Thyroid gland (tissue), 4 donors: ENCODE results near the gene BLVRA. TPM values are rescaled to one million over a fixed set of nuclear protein-coding genes. Genes with fewer than 3 reads are reported as not detected.

Source experiments
- DNase-seq, 2 donors: peaks; one replicate each; pipeline ENCODE4 v3.0.0-alpha.2; 2019
- H3K27ac ChIP-seq, 3 donors: fragments of 200-600 bp; sonication (generic); 1 replicate in 2 of 3; 2 replicates in 1 of 3; pipeline ENCODE4 v1.5.1; 2016 to 2019; ENCODE audit warnings: mild to moderate bottlenecking in 1 of 3, moderate library complexity in 1 of 3
- H3K27me3 ChIP-seq: fragments of 200-600 bp; sonication (generic); one replicate; pipeline ENCODE4 v1.5.1; 2019
- H3K36me3 ChIP-seq, 2 donors: fragments of 200-600 bp; sonication (generic); one replicate each; pipeline ENCODE4 v1.5.1; 2016 to 2019
- H3K4me1 ChIP-seq, 2 donors: fragments of 200-600 bp; sonication (generic); one replicate each; pipeline ENCODE4 v1.5.1; 2017 to 2019
- H3K4me3 ChIP-seq, 3 donors: fragments of 200-600 bp; sonication (generic); replicated peaks in 1 of 3; 1 replicate in 2 of 3; 2 replicates in 1 of 3; pipeline ENCODE4 v1.5.1; 2016; ENCODE audit warnings: mild to moderate bottlenecking in 1 of 3
- H3K9me3 ChIP-seq: fragments of 200-600 bp; sonication (generic); one replicate; pipeline ENCODE4 v1.5.1; 2017
- CTCF ChIP-seq, 6 experiments: fragments of 200-600 bp in 3 of 6; fragments of 450-650 bp in 3 of 6; sonication (generic) in 3 of 6; IDR thresholded peaks; one replicate each; pipeline ENCODE4 v1.5.1; 2016 to 2019; ENCODE audit warnings: antibody characterized with exemption in 6 of 6, mild to moderate bottlenecking in 2 of 6, inconsistent platforms in 1 of 6, moderate library complexity in 1 of 6
- POLR2A ChIP-seq, 2 donors: fragments of 450-650 bp; IDR thresholded peaks; one replicate each; pipeline ENCODE4 v1.6.1; 2017; ENCODE audit warnings: antibody characterized with exemption in 2 of 2, mild to moderate bottlenecking in 2 of 2, moderate library complexity in 1 of 2
- WGBS, 2 donors: methylation state at CpG; one replicate each; pipeline ENCODE4 v1.1.5; 2017; 5-methylcytosine and 5-hydroxymethylcytosine counted together
- intact Hi-C: fragments of 100-400 bp; cut with DNase I; formaldehyde crosslinking; loops from one replicate; pipeline ENCODE4 v1.15.1; 2023
- total RNA-seq, 4 donors: library from RNA; depleted of rRNA; stranded (reverse); fragments of >200 nt; gene quantifications; one replicate each; pipeline ENCODE4 v1.2.3, GENCODE V29; 2016

BLVRA gene
- total RNA-seq, 4 donors from 2014 or later: 28.5 to 44.5 (median 36.7) TPM

DNA sequence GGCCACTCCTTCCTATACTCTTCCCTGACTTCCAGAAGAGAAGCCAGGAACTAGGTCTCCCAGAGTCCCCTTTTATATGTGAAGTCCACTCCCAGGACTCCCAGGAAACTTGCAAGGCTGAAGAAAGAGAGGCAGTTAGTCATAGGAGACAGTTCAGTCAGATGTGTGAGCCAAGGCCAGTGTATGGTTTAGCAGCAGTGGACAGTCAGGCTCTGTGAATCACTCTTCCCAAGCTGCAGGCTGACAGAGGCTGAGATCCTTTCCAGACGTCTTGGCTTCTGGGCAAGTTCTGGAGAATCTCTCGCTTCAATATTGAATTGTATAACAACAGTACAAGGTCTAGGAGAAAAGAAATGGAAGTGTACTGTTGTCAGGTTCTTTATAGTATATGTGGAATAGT, 26.9 kb downstream of the BLVRA start:
- no peak for DNase-seq
- Histone ChIP-seq H3K36me3 (no peaks in the 10 kb centered on the region), H3K9me3 (no peaks in the 10 kb centered on the region), H3K27me3 (no peaks in the 10 kb centered on the region), H3K4me3 (no peak overlapping the region), H3K4me1 (no peaks in the 10 kb centered on the region), H3K27ac (no peak overlapping the region)
- intact Hi-C loops: no loop called here
- TF ChIP-seq POLR2A (IDR thresholded peaks at IDR 0.05) (no peak), CTCF (IDR thresholded peaks at IDR 0.05) (no peak)
- 79 to 90% methylated on average over 2 of the region's 2 CpGs for WGBS, 2 donors

GRCh38 chr7:43787771-43788170, 29.3 kb downstream of the BLVRA start:
- WGBS, 2 donors: 84 to 92% methylated on average over 14 of the region's 14 CpGs
- H3K4me1 ChIP-seq: no peaks in the 10 kb centered on the region
- no peak for TF ChIP-seq CTCF (IDR thresholded peaks at IDR 0.05)
- TF ChIP-seq POLR2A (IDR thresholded peaks at IDR 0.05): no peak

DNA sequence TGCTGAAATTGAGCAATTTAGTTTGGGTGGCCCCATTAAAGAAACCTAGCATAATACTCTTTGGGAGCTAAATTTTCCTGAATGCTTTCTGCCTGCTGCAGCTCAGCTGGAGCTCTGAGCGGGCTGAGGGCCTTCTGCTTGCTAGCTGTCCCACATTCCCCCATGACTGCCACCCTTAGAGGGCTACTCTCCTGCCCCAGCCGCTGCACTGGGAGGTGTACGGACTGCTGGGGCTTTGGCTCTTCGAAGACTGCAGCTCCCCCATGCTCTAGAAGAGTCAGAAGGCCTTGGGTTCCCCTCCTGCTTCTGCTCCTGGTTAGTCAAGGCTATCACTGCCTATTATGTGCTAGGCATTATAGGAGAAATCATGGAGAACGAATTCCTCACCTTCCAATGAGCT, 31.5 kb downstream of the BLVRA start:
- H3K4me3 ChIP-seq: no peak overlapping the region
- H3K9me3 ChIP-seq: no peaks in the 10 kb centered on the region
- no peak overlapping the region for H3K27ac ChIP-seq
- H3K36me3 ChIP-seq: peaks cover 14 to 16% of the 10 kb centered on the region in 2 donors
- intact Hi-C loops: no loop called here
- H3K27me3 ChIP-seq: no peaks in the 10 kb centered on the region
- no peak for DNase-seq
- 93 to 94% methylated on average over 5 of the region's 5 CpGs for WGBS, 2 donors
- no peaks in the 10 kb centered on the region for H3K4me1 ChIP-seq
- TF ChIP-seq POLR2A (IDR thresholded peaks at IDR 0.05): no peak
- no peak for TF ChIP-seq CTCF (IDR thresholded peaks at IDR 0.05)

More at GRCh38 chr7:43787771-43788170, 29.3 kb downstream of the BLVRA start:
- intact Hi-C loops: no loop called here
- Histone ChIP-seq H3K4me3 (no peak overlapping the region), H3K27me3 (no peaks in the 10 kb centered on the region), H3K36me3 (peaks cover 14 to 16% of the 10 kb centered on the region in 2 donors), H3K9me3 (no peaks in the 10 kb centered on the region), H3K27ac (no peak overlapping the region)
- no peak for DNase-seq

DNA sequence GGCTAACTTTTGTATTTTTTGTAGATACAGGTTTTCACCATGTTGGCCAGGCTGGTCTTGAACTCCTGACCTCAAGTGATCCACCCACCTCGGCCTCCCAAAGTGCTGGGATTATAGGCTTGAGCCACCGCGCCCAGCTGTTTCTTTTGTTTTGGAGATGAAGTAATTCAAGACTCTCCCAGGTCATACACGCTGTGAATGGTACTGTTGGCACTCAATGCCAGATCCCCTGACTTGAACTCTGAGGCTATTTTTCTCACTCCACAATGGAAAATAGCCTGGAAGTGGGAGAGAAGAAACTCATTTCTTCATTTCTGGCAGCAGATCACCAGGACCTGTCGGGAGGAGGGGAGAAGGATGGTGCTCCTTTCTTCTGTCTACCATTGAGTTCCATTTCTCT, 32.4 kb downstream of the BLVRA start:
- TF ChIP-seq POLR2A (IDR thresholded peaks at IDR 0.05) (no peak), CTCF (IDR thresholded peaks at IDR 0.05) (no peak)
- H3K27ac ChIP-seq: no peak overlapping the region
- no peaks in the 10 kb centered on the region for H3K4me1 ChIP-seq
- peaks cover 14 to 16% of the 10 kb centered on the region in 2 donors for H3K36me3 ChIP-seq
- 93 to 95% methylated on average over 5 of the region's 5 CpGs for WGBS, 2 donors
- H3K27me3 ChIP-seq: no peaks in the 10 kb centered on the region
- H3K4me3 ChIP-seq: no peak overlapping the region
- no peak for DNase-seq
- intact Hi-C loops: no loop called here
- no peaks in the 10 kb centered on the region for H3K9me3 ChIP-seq

DNA sequence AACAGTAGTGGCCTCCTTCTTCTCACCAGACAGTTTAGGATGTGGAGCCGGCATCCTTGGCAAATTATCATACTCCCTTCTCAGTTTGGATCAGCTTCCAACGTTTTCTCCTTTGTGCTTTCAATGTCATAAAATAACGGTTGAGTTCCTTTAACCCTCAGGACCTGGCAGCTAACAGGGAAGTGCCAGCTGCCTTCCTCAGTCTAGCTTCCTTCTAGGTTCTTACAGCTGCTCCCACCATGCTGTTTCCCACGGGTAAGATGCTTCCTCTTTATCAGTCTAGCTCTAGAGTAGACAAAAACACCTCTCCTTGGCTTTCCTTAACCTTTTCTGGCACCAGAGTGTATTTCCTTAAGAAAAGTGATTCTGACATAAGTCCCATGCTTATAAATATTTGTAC, 33.2 kb downstream of the BLVRA start:
- no peak for DNase-seq
- H3K9me3 ChIP-seq: no peaks in the 10 kb centered on the region
- H3K36me3 ChIP-seq: peaks cover 14 to 16% of the 10 kb centered on the region in 2 donors
- WGBS, 2 donors: 64% methylated on average over 4 of the region's 4 CpGs
- TF ChIP-seq CTCF (IDR thresholded peaks at IDR 0.05) (no peak), POLR2A (IDR thresholded peaks at IDR 0.05) (no peak)
- no peak overlapping the region for H3K27ac ChIP-seq
- no peak overlapping the region for H3K4me3 ChIP-seq
- no peaks in the 10 kb centered on the region for H3K27me3 ChIP-seq
- intact Hi-C loops: no loop called here
- no peaks in the 10 kb centered on the region for H3K4me1 ChIP-seq
